IPS DF 4.7 (cell line): Measurements from ENCODE around the gene GSTP1.

Experiments
- DNase-seq: peaks from one replicate; pipeline ENCODE4 v3.0.0-alpha.2; 2013; ENCODE audit warnings: low spot score; ENCODE audit errors: extremely low read depth

GSTP1 gene

GRCh38 chr11:67630228-67630942 is 46.8 kb downstream of the GSTP1 start:
- no peak for DNase-seq

GRCh38 chr11:67630943-67631331 is 47.3 kb downstream of the GSTP1 start:
- DNase-seq = no peak

- DNase-seq = no peak
Measured at GRCh38 chr11:67631411-67631810, 47.8 kb downstream of the GSTP1 start.

GRCh38 chr11:67631853-67632174 is 48.2 kb downstream of the GSTP1 start:
- DNase-seq = no peak

GRCh38 chr11:67632175-67632981 is 48.8 kb downstream of the GSTP1 start:
- DNase-seq = no peak

GRCh38 chr11:67632982-67633755 is 49.6 kb downstream of the GSTP1 start:
- DNase-seq = no peak

- DNase-seq = no peak
Measured at GRCh38 chr11:67633758-67634365, 50.2 kb downstream of the GSTP1 start.

- DNase-seq = no peak
Measured at GRCh38 chr11:67634366-67635230, 51.0 kb downstream of the GSTP1 start.

GRCh38 chr11:67635231-67635521 is 51.6 kb downstream of the GSTP1 start:
- DNase-seq = no peak
